ENCODE data around the gene ZNF562. TPM values are rescaled to one million over a fixed set of nuclear protein-coding genes. Genes with fewer than 3 reads are reported as not detected.

The ZNF562 gene
- total RNA-seq, 1 donor from 2014 or later: 21.1 TPM

- TF ChIP-seq CTCF (IDR thresholded peaks at IDR 0.05): no peak
- peak overlapping the region; percentile 84 to 94 for H3K27ac ChIP-seq
- intact Hi-C loops (cut with DNase I): loop anchor here (2.0 to 10.0 kb wide), 3 partner anchors 95 to 839 kb away; partner anchors contain the start of genes MBD3L1, ZNF558 and ZNF846
- peaks cover 9 to 51% of the 10 kb centered on the region in 2 donors for H3K9me3 ChIP-seq
- H3K4me1 ChIP-seq: peaks cover 0 to 3% of the 10 kb centered on the region in 2 donors
- no peak for DNase-seq (ENCODE audit: low spot score in 2 of 2)
- no peaks in the 10 kb centered on the region for H3K27me3 ChIP-seq
- H3K4me3 ChIP-seq: peak overlapping the region; percentile 71 to 85
- peaks cover 0 to 18% of the 10 kb centered on the region in 2 donors for H3K36me3 ChIP-seq
These were observed 813 bp downstream of the ZNF562 start for GRCh38 chr19:9673912-9674662.

- Histone ChIP-seq H3K27ac (no peak overlapping the region), H3K27me3 (no peaks in the 10 kb centered on the region), H3K4me3 (no peak overlapping the region), H3K4me1 (peaks cover 0 to 3% of the 10 kb centered on the region in 2 donors), H3K36me3 (peaks cover 0 to 23% of the 10 kb centered on the region in 2 donors), H3K9me3 (peaks cover 18 to 63% of the 10 kb centered on the region in 2 donors)
- no peak for TF ChIP-seq CTCF (IDR thresholded peaks at IDR 0.05)
- no peak for DNase-seq (ENCODE audit: low spot score in 2 of 2)
- intact Hi-C loops (cut with DNase I): loop anchor here (10.0 kb wide), 1 partner anchor 838 kb away; the partner anchor contains the start of genes MBD3L1 and ZNF558
These were observed 2.0 kb downstream of the ZNF562 start for GRCh38 chr19:9672893-9673292.

- Histone ChIP-seq H3K4me3 (no peak overlapping the region), H3K27me3 (no peaks in the 10 kb centered on the region), H3K9me3 (peaks cover 25 to 75% of the 10 kb centered on the region in 2 donors), H3K4me1 (peaks cover 0 to 3% of the 10 kb centered on the region in 2 donors), H3K36me3 (peaks cover 0 to 23% of the 10 kb centered on the region in 2 donors), H3K27ac (no peak overlapping the region)
- intact Hi-C loops (cut with DNase I): loop anchor here (10.0 kb wide), 1 partner anchor 837 kb away; the partner anchor contains the start of genes MBD3L1 and ZNF558
- no peak for TF ChIP-seq CTCF (IDR thresholded peaks at IDR 0.05)
- DNase-seq (ENCODE audit: low spot score in 2 of 2): no peak
These were observed 3.2 kb downstream of the ZNF562 start for GRCh38 chr19:9671655-9672054.

- Histone ChIP-seq H3K4me1 (no peaks in the 10 kb centered on the region), H3K9me3 (peaks cover 36 to 98% of the 10 kb centered on the region in 2 donors), H3K36me3 (peaks cover 6 to 43% of the 10 kb centered on the region in 2 donors), H3K4me3 (no peak overlapping the region), H3K27me3 (no peaks in the 10 kb centered on the region), H3K27ac (no peak overlapping the region)
- intact Hi-C loops (cut with DNase I): no loop called here
- TF ChIP-seq CTCF (IDR thresholded peaks at IDR 0.05): no peak
- no peak for DNase-seq (ENCODE audit: low spot score in 2 of 2)
These were observed 6.4 kb downstream of the ZNF562 start for GRCh38 chr19:9668544-9668943.

GRCh38 chr19:9667898-9668297 is 7.0 kb downstream of the ZNF562 start:
- H3K27me3 ChIP-seq: no peaks in the 10 kb centered on the region
- no peak for TF ChIP-seq CTCF (IDR thresholded peaks at IDR 0.05)
- H3K9me3 ChIP-seq: peaks cover 31 to 98% of the 10 kb centered on the region in 2 donors
- DNase-seq (ENCODE audit: low spot score in 2 of 2): no peak
- H3K36me3 ChIP-seq: peaks cover 6 to 43% of the 10 kb centered on the region in 2 donors
- no peaks in the 10 kb centered on the region for H3K4me1 ChIP-seq
- no peak overlapping the region for H3K4me3 ChIP-seq
- intact Hi-C loops (cut with DNase I): no loop called here
- no peak overlapping the region for H3K27ac ChIP-seq

All from ascending aorta (tissue), 2 donors.